Muscle of leg (tissue), 11 donors: ENCODE results near the gene DCX. TPM values are rescaled to one million over a fixed set of nuclear protein-coding genes. Genes with fewer than 3 reads are reported as not detected.

Experiments
- DNase-seq: peaks from one replicate; pipeline ENCODE4 v3.0.0; 2013
- H3K27ac ChIP-seq: one replicate; pipeline ENCODE4 v1.5.1; 2013; ENCODE audit warnings: mild to moderate bottlenecking, low read length, control low read depth
- H3K27me3 ChIP-seq: one replicate; pipeline ENCODE4 v1.6.1; 2013; ENCODE audit warnings: low read length; ENCODE audit not compliant: control insufficient read depth, insufficient read depth
- H3K36me3 ChIP-seq: one replicate; pipeline ENCODE4 v1.6.1; 2013; ENCODE audit warnings: low read length; ENCODE audit not compliant: control insufficient read depth, insufficient read depth
- H3K4me1 ChIP-seq: one replicate; pipeline ENCODE4 v1.6.1; 2013; ENCODE audit warnings: low read length; ENCODE audit not compliant: control insufficient read depth, insufficient read depth
- H3K4me3 ChIP-seq: one replicate; pipeline ENCODE4 v1.5.1; 2013; ENCODE audit warnings: low read length, control low read depth
- H3K9me3 ChIP-seq: replicated peaks from 2 replicates; pipeline ENCODE4 v1.6.1; 2013; ENCODE audit warnings: low read depth, low read length; ENCODE audit not compliant: control insufficient read depth
- WGBS: methylation state at CpG from one replicate; pipeline ENCODE4 v1.1.5; 2013; ENCODE audit warnings: missing lambda C conversion rate; ENCODE audit not compliant: insufficient coverage; 5-methylcytosine and 5-hydroxymethylcytosine counted together
- polyA plus RNA-seq, 8 donors: library from polyadenylated mRNA; unstranded; fragments of 120-200 nt; gene quantifications; one replicate each; pipeline versions ENCODE4 v1.2.1 to v1.2.3, GENCODE V29; 2013; ENCODE audit warnings: inconsistent platforms in 1 of 8, low replicate concordance in 1 of 8; ENCODE audit not compliant: insufficient read length in 8 of 8, insufficient read depth in 1 of 8
- total RNA-seq: library from RNA; stranded (reverse); fragments of 120-200 nt; gene quantifications from one replicate; pipeline ENCODE4 v1.2.4, GENCODE V29; 2013

The DCX gene
- total and polyA plus RNA-seq, 9 donors, result 8.2 to 36.7 (median 24.6) TPM

DNA sequence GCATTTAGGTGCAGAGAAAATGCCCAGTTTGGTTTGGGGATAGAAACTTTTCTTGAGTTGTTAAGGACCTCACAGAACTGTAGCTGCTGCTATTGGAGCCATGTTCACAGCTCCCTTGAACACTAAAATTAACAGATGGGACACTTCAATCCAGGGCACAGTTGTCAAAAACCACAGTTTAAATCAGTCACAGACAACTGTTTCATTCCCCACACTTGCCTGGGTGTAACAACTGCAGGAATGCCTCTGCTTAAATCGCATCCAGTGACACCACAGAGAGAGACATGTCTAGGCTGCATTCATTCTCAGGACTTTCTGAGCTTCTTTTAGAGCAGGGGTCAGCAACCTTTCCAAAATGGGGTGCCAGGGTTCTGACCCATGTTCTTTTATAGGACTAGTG, 129.0 kb downstream of the DCX start:
- H3K36me3 ChIP-seq, result no peaks in the 10 kb centered on the region
- H3K4me3 ChIP-seq, result no peak overlapping the region
- 80% methylated on average over 1 of the region's 1 CpG for WGBS
- peaks cover 25% of the 10 kb centered on the region for H3K27me3 ChIP-seq
- peaks cover 17% of the 10 kb centered on the region for H3K4me1 ChIP-seq
- DNase-seq, result peak; percentile 69
- H3K9me3 ChIP-seq, result no peaks in the 10 kb centered on the region
- H3K27ac ChIP-seq, result peak overlapping the region; percentile 76

DNA sequence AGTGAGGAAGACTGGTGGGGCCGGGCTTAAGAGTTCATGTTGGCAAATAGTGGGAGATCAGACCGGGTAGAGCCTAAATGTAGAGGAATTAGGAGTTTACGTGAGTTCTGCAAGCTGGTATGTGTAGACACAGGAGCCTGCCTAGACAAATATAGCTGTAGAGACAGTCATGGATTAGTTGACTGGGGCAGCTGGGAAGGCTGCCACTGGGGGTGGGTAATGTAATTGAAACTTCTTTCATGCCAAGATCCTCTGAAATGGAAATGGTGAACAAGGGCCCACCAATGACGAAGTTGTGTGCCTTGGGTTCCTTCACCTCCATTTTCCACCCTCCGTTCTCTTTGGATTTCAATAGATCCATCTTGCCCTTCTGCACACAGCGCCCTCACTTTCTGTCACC, 129.9 kb downstream of the DCX start:
- DNase-seq, result no peak
- 72% methylated on average over 6 of the region's 6 CpGs for WGBS
- Histone ChIP-seq H3K27ac (peak overlapping the region; percentile 76), H3K4me3 (no peak overlapping the region), H3K36me3 (no peaks in the 10 kb centered on the region), H3K27me3 (peaks cover 25% of the 10 kb centered on the region), H3K9me3 (no peaks in the 10 kb centered on the region), H3K4me1 (peaks cover 17% of the 10 kb centered on the region)

DNA sequence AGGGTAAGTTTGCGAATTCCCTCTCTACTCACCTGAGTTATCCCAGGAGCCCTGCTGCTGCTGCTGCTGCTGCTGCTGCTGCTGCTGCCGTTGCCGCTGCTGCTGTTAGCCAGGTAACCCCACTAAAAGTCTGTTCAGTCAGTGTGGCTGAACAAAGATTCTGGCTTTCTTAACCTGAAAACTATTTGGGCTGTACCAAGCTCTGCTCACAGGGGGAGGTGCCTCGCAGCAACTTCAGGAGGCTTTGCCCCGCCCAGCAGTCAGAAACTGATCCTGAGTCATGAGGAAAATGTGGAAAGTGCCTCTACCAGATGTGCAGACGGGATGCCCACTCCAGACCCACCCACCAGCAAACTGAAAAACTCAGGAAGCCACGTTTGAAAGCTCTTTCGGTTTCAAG, 141.7 kb downstream of the DCX start, which contains the start of gene CAPN6:
Gene CAPN6, minus strand, starts transcription at position 145 of the 400 bp plus-strand sequence. CDS start 6,547 bp downstream, outside the sequence.
- peak; percentile 92 for DNase-seq
- peaks cover 2% of the 10 kb centered on the region for H3K4me1 ChIP-seq
- H3K27me3 ChIP-seq, result peaks cover 21% of the 10 kb centered on the region
- H3K4me3 ChIP-seq, result peak within 1 kb of the TSS; percentile 56
- peak within 1 kb of the TSS; percentile 50 for H3K27ac ChIP-seq
- no peaks in the 10 kb centered on the region for H3K9me3 ChIP-seq
- no peaks in the 10 kb centered on the region for H3K36me3 ChIP-seq
- 29% methylated on average over 3 of the region's 8 CpGs for WGBS

- WGBS, result no CpG with 5 or more reads among the region's 2 CpGs
- peak overlapping the region; percentile 50 for H3K27ac ChIP-seq
Measured at GRCh38 chrX:111268506-111268905, 143.5 kb downstream of the DCX start.

DNA sequence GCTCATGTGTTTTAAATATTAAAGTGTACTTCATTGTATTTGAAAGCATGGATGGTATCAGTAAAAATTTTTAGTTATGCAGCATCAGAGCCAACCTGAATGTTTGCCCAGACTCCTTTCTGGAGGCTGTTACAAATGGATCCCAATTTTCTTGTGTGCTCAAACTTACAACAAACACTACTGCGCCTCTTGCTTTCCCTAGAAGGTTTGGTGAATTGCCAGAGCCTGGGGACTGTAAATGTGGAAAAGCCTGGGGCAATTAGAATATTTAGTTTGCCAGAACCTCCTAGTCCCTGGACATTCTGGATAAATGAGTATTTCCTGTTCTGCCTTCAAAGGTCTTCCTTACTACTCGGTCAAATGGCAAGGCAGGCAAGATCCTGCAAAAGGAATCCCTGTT, 146.5 kb downstream of the DCX start:
- H3K27ac ChIP-seq, result peak overlapping the region; percentile 40
- peaks cover 5% of the 10 kb centered on the region for H3K36me3 ChIP-seq
- peaks cover 24% of the 10 kb centered on the region for H3K27me3 ChIP-seq
- DNase-seq, result peak; percentile 44
- no peaks in the 10 kb centered on the region for H3K9me3 ChIP-seq
- H3K4me3 ChIP-seq, result no peak overlapping the region
- no CpG with 5 or more reads among the region's 2 CpGs for WGBS
- peaks cover 7% of the 10 kb centered on the region for H3K4me1 ChIP-seq

More at GRCh38 chrX:111268506-111268905, 143.5 kb downstream of the DCX start:
- peak overlapping the region; percentile 56 for H3K4me3 ChIP-seq
- no peaks in the 10 kb centered on the region for H3K36me3 ChIP-seq
- DNase-seq, result peak; percentile 66
- peaks cover 2% of the 10 kb centered on the region for H3K4me1 ChIP-seq
- H3K9me3 ChIP-seq, result no peaks in the 10 kb centered on the region
- H3K27me3 ChIP-seq, result peaks cover 19% of the 10 kb centered on the region

DNA sequence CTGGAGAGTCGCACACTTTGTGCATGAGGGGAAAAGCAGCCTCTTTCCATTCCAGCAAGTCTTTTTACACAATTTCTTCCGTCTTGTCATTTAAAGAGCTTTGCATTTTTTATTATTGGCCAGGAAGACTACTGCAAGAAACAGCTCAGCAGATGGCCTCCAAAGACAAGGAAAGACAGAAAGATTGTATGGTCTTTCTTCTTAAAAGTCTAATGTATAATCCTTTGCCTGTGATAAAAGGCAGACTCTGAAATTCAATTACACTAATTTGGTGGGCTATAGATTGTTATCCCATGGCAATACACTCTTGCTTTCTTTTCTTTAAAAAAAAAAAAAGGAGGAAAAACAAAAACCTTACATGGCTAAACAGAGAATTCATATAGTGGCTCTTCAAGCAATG, 147.6 kb downstream of the DCX start:
- H3K4me3 ChIP-seq, result no peak overlapping the region
- H3K27me3 ChIP-seq, result peaks cover 20% of the 10 kb centered on the region
- DNase-seq, result peak; percentile 50
- H3K27ac ChIP-seq, result peak overlapping the region; percentile 48
- no peaks in the 10 kb centered on the region for H3K9me3 ChIP-seq
- H3K36me3 ChIP-seq, result peaks cover 8% of the 10 kb centered on the region
- no CpG with 5 or more reads among the region's 2 CpGs for WGBS
- H3K4me1 ChIP-seq, result peaks cover 12% of the 10 kb centered on the region

DNA sequence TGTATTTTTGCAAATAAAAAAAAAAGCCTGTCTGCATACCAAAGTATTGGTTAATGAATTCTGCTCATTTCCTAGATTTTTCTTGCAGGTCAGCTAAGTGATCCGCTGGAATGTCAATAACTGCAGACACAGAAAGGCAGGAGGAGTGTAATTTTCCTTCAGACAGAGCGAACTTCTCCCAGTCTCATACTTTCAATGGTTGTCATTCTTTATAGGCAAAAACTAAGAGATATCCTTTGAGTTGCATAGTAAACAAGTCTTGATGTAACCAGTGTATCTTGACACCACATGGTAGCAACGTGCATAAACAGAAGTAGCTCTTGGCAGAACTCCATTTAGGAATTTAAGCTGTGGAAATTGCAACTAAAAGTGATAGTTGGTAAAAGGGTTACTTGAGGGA, 149.9 kb downstream of the DCX start:
- WGBS, result 44% methylated on average over 1 of the region's 3 CpGs
- peaks cover 17% of the 10 kb centered on the region for H3K4me1 ChIP-seq
- H3K4me3 ChIP-seq, result no peak overlapping the region
- no peak overlapping the region for H3K27ac ChIP-seq
- H3K9me3 ChIP-seq, result no peaks in the 10 kb centered on the region
- peaks cover 8% of the 10 kb centered on the region for H3K36me3 ChIP-seq
- H3K27me3 ChIP-seq, result peaks cover 21% of the 10 kb centered on the region
- peak; percentile 33 for DNase-seq

DNA sequence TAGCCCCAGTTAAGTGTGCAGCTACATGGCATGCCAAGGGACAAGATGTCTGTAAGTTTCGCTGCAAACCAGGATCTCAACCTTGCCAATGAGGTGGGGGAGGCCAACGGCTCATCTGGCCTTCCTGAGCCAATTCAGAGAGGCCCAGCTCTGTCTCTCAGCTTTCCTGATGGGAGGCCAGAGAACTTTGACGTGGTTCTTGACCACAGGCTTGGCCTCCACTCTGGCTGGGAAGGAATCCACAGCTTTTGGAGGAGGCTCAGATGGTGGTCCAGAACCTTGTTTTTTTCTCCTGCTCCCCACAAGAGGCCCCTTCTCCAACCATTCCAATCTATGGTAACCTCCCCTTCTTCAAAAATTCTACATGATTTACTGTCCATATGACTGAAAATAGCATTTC, 151.5 kb downstream of the DCX start:
- DNase-seq, result peak; percentile 65
- peaks cover 18% of the 10 kb centered on the region for H3K27me3 ChIP-seq
- H3K36me3 ChIP-seq, result peaks cover 11% of the 10 kb centered on the region
- 28% methylated on average over 3 of the region's 3 CpGs for WGBS
- H3K27ac ChIP-seq, result peak overlapping the region; percentile 35
- peaks cover 15% of the 10 kb centered on the region for H3K4me1 ChIP-seq
- no peak overlapping the region for H3K4me3 ChIP-seq
- no peaks in the 10 kb centered on the region for H3K9me3 ChIP-seq

DNA sequence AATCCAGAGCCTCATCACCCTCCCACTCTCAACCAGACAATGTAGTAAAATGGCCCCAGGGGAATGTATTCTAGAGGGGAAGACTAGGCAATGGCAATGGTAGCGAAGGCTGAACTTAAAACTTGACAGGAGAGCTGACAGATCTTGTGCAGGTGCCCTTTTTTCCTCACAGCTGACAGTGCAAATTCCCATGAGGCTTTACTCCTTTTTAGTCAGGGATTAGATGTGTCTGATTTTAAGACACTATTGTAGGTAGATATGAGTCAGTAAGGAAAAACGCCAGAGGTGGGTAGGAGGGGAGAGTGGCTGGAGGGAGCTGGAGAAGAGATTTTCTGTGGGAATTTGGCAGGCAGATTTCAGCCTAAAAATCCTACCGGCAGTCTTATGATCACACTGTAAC, 152.4 kb downstream of the DCX start:
- no CpG with 5 or more reads among the region's 3 CpGs for WGBS
- no peaks in the 10 kb centered on the region for H3K9me3 ChIP-seq
- H3K4me3 ChIP-seq, result no peak overlapping the region
- H3K27me3 ChIP-seq, result peaks cover 21% of the 10 kb centered on the region
- H3K36me3 ChIP-seq, result peaks cover 11% of the 10 kb centered on the region
- no peak overlapping the region for H3K27ac ChIP-seq
- no peak for DNase-seq
- peaks cover 15% of the 10 kb centered on the region for H3K4me1 ChIP-seq

DNA sequence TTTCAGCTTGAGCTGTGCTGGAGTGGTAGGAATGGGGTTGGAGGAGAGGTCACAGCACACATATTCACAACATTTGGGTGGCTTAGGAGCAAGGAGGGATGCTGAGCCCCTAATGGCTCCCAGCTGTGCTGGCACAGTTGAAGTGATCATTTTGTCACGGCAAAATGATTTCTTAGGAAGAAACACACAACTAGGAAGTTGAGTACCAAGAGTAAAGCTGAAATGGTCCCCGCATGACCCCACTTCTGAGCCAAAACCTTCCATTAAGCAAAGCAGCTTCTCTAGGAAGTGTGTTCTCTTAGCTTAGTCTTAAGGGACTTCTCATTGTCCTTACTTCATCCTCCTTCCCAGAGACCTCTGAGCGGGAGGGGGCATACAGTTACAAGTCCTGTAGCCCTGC, 154.3 kb downstream of the DCX start:
- Histone ChIP-seq H3K9me3 (no peaks in the 10 kb centered on the region), H3K4me3 (no peak overlapping the region), H3K4me1 (peaks cover 15% of the 10 kb centered on the region), H3K27ac (no peak overlapping the region), H3K27me3 (peaks cover 19% of the 10 kb centered on the region), H3K36me3 (peaks cover 17% of the 10 kb centered on the region)
- 38% methylated on average over 2 of the region's 3 CpGs for WGBS
- DNase-seq, result peak; percentile 92
